H9 (cell line): ENCODE data around the gene ITGA8. TPM values are rescaled to one million over a fixed set of nuclear protein-coding genes. Genes with fewer than 3 reads are reported as not detected.
A peak's percentile ranks its signal among the peaks of the same experiment; 100 is the strongest.
"Not testable (repeated sequence)": the region's sequence is repeated elsewhere in the genome, so short reads cannot be mapped to it uniquely, and the experiment has no call there.

ENCODE experiments used
- DNase-seq: peaks from one replicate; pipeline ENCODE4 v3.0.0-alpha.2; 2017
- H2AFZ ChIP-seq: one replicate; pipeline ENCODE4 v1.6.1; 2013; ENCODE audit warnings: mild to moderate bottlenecking, low read length, control low read depth, moderate library complexity
- H2AK5ac ChIP-seq: 2 replicates; pipeline ENCODE4 v1.6.1; 2013; ENCODE audit warnings: low read length, control low read depth, mixed read lengths; ENCODE audit not compliant: insufficient read length
- H2BK120ac ChIP-seq: one replicate; pipeline ENCODE4 v1.6.1; 2013; ENCODE audit warnings: low read depth, mild to moderate bottlenecking, low read length, control low read depth, inconsistent platforms; ENCODE audit not compliant: poor library complexity, severe bottlenecking
- H2BK12ac ChIP-seq: 2 replicates; pipeline ENCODE4 v1.6.1; 2013; ENCODE audit warnings: low read length, control low read depth, mixed read lengths, low read depth; ENCODE audit not compliant: insufficient read length
- H2BK15ac ChIP-seq: 2 replicates; pipeline ENCODE4 v1.6.1; 2013; ENCODE audit warnings: low read depth, low read length, control low read depth
- H2BK20ac ChIP-seq: one replicate; pipeline ENCODE4 v1.6.1; 2013; ENCODE audit warnings: low read depth, mild to moderate bottlenecking, low read length, control low read depth, inconsistent platforms; ENCODE audit not compliant: poor library complexity, severe bottlenecking
- H2BK5ac ChIP-seq: 2 replicates; pipeline ENCODE4 v1.6.1; 2013; ENCODE audit warnings: low read length, control low read depth, mixed read lengths; ENCODE audit not compliant: insufficient read length
- H3K14ac ChIP-seq: 2 replicates; pipeline ENCODE4 v1.6.1; 2013; ENCODE audit warnings: low read length, control low read depth; ENCODE audit not compliant: insufficient read depth
- H3K18ac ChIP-seq: 2 replicates; pipeline ENCODE4 v1.6.1; 2013; ENCODE audit warnings: low read depth, mild to moderate bottlenecking, mixed read lengths, low read length, control low read depth; ENCODE audit not compliant: insufficient read length
- H3K23ac ChIP-seq: 2 replicates; pipeline ENCODE4 v1.6.1; 2013; ENCODE audit warnings: low read length, control low read depth, mixed read lengths, low read depth; ENCODE audit not compliant: insufficient read length
- H3K23me2 ChIP-seq: 2 replicates; pipeline ENCODE4 v1.6.1; 2013; ENCODE audit warnings: low read depth, mild to moderate bottlenecking, mixed read lengths, low read length, control low read depth; ENCODE audit not compliant: insufficient read length, poor library complexity, severe bottlenecking
- H3K27ac ChIP-seq: 2 replicates; pipeline ENCODE4 v1.5.1; 2013; ENCODE audit warnings: low read length, control low read depth, mixed read lengths, low read depth; ENCODE audit not compliant: insufficient read length
- H3K27me3 ChIP-seq: 2 replicates; pipeline ENCODE4 v1.6.1; 2013; ENCODE audit warnings: low read length, control low read depth, inconsistent platforms; ENCODE audit not compliant: insufficient read depth
- H3K4ac ChIP-seq: 2 replicates; pipeline ENCODE4 v1.6.1; 2013; ENCODE audit warnings: low read depth, mild to moderate bottlenecking, control low read depth, inconsistent platforms, low read length, moderate library complexity
- H3K4me1 ChIP-seq: 2 replicates; pipeline ENCODE4 v1.6.1; 2013; ENCODE audit warnings: low read length, control low read depth, inconsistent platforms; ENCODE audit not compliant: insufficient read depth
- H3K4me2 ChIP-seq: 2 replicates; pipeline ENCODE4 v1.6.1; 2013; ENCODE audit warnings: low read length, control low read depth, mixed read lengths; ENCODE audit not compliant: insufficient read length, insufficient read depth
- H3K56ac ChIP-seq: 2 replicates; pipeline ENCODE4 v1.6.1; 2013; ENCODE audit warnings: low read depth, mild to moderate bottlenecking, mixed read lengths, low read length, control low read depth; ENCODE audit not compliant: insufficient read length
- H3K79me1 ChIP-seq: 2 replicates; pipeline ENCODE4 v1.6.1; 2013; ENCODE audit warnings: low read depth, mild to moderate bottlenecking, moderate library complexity, low read length, control low read depth, inconsistent platforms; ENCODE audit not compliant: insufficient read depth, poor library complexity, severe bottlenecking
- H3K79me2 ChIP-seq: 2 replicates; pipeline ENCODE4 v1.6.1; 2013; ENCODE audit warnings: low read length, control low read depth, inconsistent platforms; ENCODE audit not compliant: insufficient read depth
- H3K9ac ChIP-seq: 2 replicates; pipeline ENCODE4 v1.6.1; 2013; ENCODE audit warnings: low read length, control low read depth, mixed read lengths; ENCODE audit not compliant: insufficient read length; ENCODE audit errors: extremely low read depth
- H3K9me3 ChIP-seq: one replicate; pipeline ENCODE4 v1.6.1; 2013; ENCODE audit warnings: low read depth, low read length, inconsistent platforms; ENCODE audit not compliant: control insufficient read depth
- H3T11ph ChIP-seq: one replicate; pipeline ENCODE4 v1.6.1; 2013; ENCODE audit warnings: mild to moderate bottlenecking, low read length, control low read depth, inconsistent platforms
- H4K20me1 ChIP-seq: one replicate; pipeline ENCODE4 v1.6.1; 2013; ENCODE audit not compliant: control insufficient read depth, insufficient read length, insufficient read depth
- H4K5ac ChIP-seq: 2 replicates; pipeline ENCODE4 v1.6.1; 2013; ENCODE audit warnings: low read depth, mild to moderate bottlenecking, mixed read lengths, low read length, control low read depth; ENCODE audit not compliant: insufficient read length
- H4K8ac ChIP-seq: replicated peaks from 2 replicates; pipeline ENCODE4 v1.6.1; 2013; ENCODE audit warnings: low read length, control low read depth, mixed read lengths, low read depth; ENCODE audit not compliant: insufficient read length
- H4K91ac ChIP-seq: 2 replicates; pipeline ENCODE4 v1.6.1; 2013; ENCODE audit warnings: low read depth, mild to moderate bottlenecking, moderate library complexity, mixed read lengths, low read length, control low read depth; ENCODE audit not compliant: insufficient read length
- H3K27ac Mint-ChIP-seq, 3 experiments: 2 replicates in 2 of 3; 3 replicates in 1 of 3; pipeline ENCODE4 v1.8.0; 2020 to 2021; ENCODE audit warnings: mixed read lengths in 3 of 3, mild to moderate bottlenecking in 1 of 3, moderate library complexity in 1 of 3
- H3K27me3 Mint-ChIP-seq: 2 replicates; pipeline ENCODE4 v1.8.0; 2021; ENCODE audit warnings: low read depth, mild to moderate bottlenecking, moderate library complexity, mixed read lengths
- H3K36me3 Mint-ChIP-seq, 3 experiments: 2 replicates in 2 of 3; 3 replicates in 1 of 3; pipeline ENCODE4 v1.8.0; 2020 to 2021; ENCODE audit warnings: low read depth in 3 of 3, mixed read lengths in 3 of 3; ENCODE audit not compliant: insufficient read depth in 1 of 3
- H3K4me1 Mint-ChIP-seq, 2 experiments: 2 replicates each; pipeline ENCODE4 v1.8.0; 2020; ENCODE audit warnings: mixed read lengths in 2 of 2
- H3K4me3 Mint-ChIP-seq, 2 experiments: 2 replicates in 1 of 2; 3 replicates in 1 of 2; pipeline ENCODE4 v1.8.0; 2020 to 2021; ENCODE audit warnings: mild to moderate bottlenecking in 2 of 2, mixed read lengths in 2 of 2, moderate library complexity in 1 of 2
- H3K9me3 Mint-ChIP-seq, 2 experiments: 2 replicates in 1 of 2; 3 replicates in 1 of 2; pipeline ENCODE4 v1.8.0; 2020; ENCODE audit warnings: mild to moderate bottlenecking in 2 of 2, mixed read lengths in 2 of 2, moderate library complexity in 1 of 2
- WGBS: extraction: QIAGEN DNeasy Blood & Tissue Kit; methylation state at CpG from one replicate; pipeline ENCODE4 v1.1.7; 2013; ENCODE audit warnings: missing lambda C conversion rate, low lambda C conversion rate, mixed read lengths; ENCODE audit not compliant: insufficient read length; ENCODE audit errors: extremely low coverage; 5-methylcytosine and 5-hydroxymethylcytosine counted together
- total RNA-seq: library from RNA; stranded (reverse); gene quantifications from 2 replicates; pipeline ENCODE4 v1.2.1, GENCODE V29; 2021
- TF ChIP-seq, protein P1 (sequence below): fragments of 200-600 bp; sonication (generic); conservative IDR thresholded peaks from 3 replicates; pipeline ENCODE4 v1.8.0; 2021; ENCODE audit warnings: antibody characterized with exemption, mild to moderate bottlenecking

ITGA8 gene
- total RNA-seq, 1 experiment from 2014 or later = not detected

DNA sequence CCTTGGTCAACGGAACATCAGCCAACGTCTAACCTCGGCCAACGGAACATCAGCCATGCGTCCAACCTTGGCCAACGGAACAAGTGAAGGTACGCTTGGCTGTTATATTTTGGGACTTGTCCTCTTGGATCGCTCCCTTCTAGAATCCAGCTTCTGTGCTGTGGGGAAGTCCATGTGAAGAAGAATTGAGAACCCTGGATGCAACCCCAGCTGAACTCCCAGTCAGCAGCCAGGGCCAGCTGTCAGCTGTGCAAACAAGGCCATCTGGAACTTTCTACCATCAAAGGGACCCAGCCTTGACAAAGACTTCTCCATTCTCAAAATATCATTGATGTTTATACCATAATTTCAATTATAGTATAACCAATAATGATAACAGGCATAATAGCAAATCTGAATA lies 43.3 kb upstream of the ITGA8 start:
- no CpG with 5 or more reads among the region's 8 CpGs for WGBS
- no peak overlapping the region for H2BK120ac ChIP-seq
- TF ChIP-seq, protein P1, sequence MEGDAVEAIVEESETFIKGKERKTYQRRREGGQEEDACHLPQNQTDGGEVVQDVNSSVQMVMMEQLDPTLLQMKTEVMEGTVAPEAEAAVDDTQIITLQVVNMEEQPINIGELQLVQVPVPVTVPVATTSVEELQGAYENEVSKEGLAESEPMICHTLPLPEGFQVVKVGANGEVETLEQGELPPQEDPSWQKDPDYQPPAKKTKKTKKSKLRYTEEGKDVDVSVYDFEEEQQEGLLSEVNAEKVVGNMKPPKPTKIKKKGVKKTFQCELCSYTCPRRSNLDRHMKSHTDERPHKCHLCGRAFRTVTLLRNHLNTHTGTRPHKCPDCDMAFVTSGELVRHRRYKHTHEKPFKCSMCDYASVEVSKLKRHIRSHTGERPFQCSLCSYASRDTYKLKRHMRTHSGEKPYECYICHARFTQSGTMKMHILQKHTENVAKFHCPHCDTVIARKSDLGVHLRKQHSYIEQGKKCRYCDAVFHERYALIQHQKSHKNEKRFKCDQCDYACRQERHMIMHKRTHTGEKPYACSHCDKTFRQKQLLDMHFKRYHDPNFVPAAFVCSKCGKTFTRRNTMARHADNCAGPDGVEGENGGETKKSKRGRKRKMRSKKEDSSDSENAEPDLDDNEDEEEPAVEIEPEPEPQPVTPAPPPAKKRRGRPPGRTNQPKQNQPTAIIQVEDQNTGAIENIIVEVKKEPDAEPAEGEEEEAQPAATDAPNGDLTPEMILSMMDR = no peak
- H3K4me2 ChIP-seq = no peak overlapping the region
- H3K9me3 ChIP-seq = no peaks in the 10 kb centered on the region
- no peak for DNase-seq
- H3K18ac ChIP-seq = no peak overlapping the region
- no peak overlapping the region for H2AK5ac ChIP-seq
- H3K4me3 Mint-ChIP-seq = no peak overlapping the region
- no peak overlapping the region for H3T11ph ChIP-seq
- peaks cover 5% of the 10 kb centered on the region for H3K27me3 Mint-ChIP-seq
- no peak overlapping the region for H3K56ac ChIP-seq
- H3K9ac ChIP-seq = no peak overlapping the region
- no peak overlapping the region for H4K5ac ChIP-seq
- H3K23ac ChIP-seq = no peak overlapping the region
- no peak overlapping the region for H3K27ac ChIP-seq
- H3K4ac ChIP-seq = no peak overlapping the region
- H3K27me3 ChIP-seq = no peaks in the 10 kb centered on the region
- H3K36me3 Mint-ChIP-seq = no peaks in the 10 kb centered on the region; a peak in 1 of 7 replicates
- H3K4me1 Mint-ChIP-seq = no peaks in the 10 kb centered on the region
- no peak overlapping the region for H4K91ac ChIP-seq
- H3K23me2 ChIP-seq = no peaks in the 10 kb centered on the region
- H3K9me3 Mint-ChIP-seq = peaks cover 0 to 2% of the 10 kb centered on the region in 2 experiments; a peak in 1 of 5 replicates
- H2BK12ac ChIP-seq = no peak overlapping the region
- no peak overlapping the region for H2BK20ac ChIP-seq
- H3K4me1 ChIP-seq = no peaks in the 10 kb centered on the region
- H4K8ac ChIP-seq = no peak overlapping the region
- H3K14ac ChIP-seq = no peak overlapping the region
- no peak overlapping the region for H2BK5ac ChIP-seq
- no peaks in the 10 kb centered on the region for H4K20me1 ChIP-seq
- no peaks in the 10 kb centered on the region for H3K79me1 ChIP-seq
- H3K27ac Mint-ChIP-seq = peak overlapping the region in 1 of 3 experiments; percentile 65; a peak in 1 of 7 replicates
- no peak overlapping the region for H2AFZ ChIP-seq
- H3K79me2 ChIP-seq = no peaks in the 10 kb centered on the region
- no peak overlapping the region for H2BK15ac ChIP-seq

DNA sequence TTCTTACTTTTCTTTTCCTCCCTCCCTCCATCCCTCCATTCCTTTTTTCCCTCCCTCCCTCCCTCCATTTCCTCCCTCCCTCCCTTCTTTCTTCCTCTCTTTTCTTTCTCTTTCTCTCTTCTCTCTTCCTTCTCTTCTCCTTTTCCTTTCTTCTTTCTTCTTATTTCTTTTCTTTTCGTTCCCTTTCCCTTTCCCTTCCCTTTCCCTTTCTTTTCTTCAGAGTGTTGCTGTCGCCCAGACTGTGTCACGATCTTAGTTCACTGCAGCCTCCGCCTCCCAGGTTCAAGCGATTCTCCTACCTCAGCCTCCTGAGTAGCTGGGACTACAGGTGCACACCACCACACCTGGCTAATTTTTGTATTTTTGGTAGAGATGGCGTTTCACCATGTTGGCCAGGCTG lies 42.5 kb upstream of the ITGA8 start:
- H2AFZ ChIP-seq, DNase-seq, H3K27me3 ChIP-seq, H3K18ac ChIP-seq, H3K79me1 ChIP-seq, H3K14ac ChIP-seq, H2BK12ac ChIP-seq, H3K4me3 Mint-ChIP-seq, H3K79me2 ChIP-seq, H3K23ac ChIP-seq, H3K27me3 Mint-ChIP-seq, H3K4ac ChIP-seq, H2BK120ac ChIP-seq, H3K4me2 ChIP-seq, H4K5ac ChIP-seq, H4K8ac ChIP-seq, H3K27ac ChIP-seq, H3K9ac ChIP-seq, H3K27ac Mint-ChIP-seq, H3K4me1 Mint-ChIP-seq, H3K4me1 ChIP-seq, H2AK5ac ChIP-seq, H3K9me3 ChIP-seq, H3K36me3 Mint-ChIP-seq, H2BK20ac ChIP-seq, H3T11ph ChIP-seq, H2BK5ac ChIP-seq, H3K23me2 ChIP-seq, H4K20me1 ChIP-seq, H3K56ac ChIP-seq, H4K91ac ChIP-seq, H3K9me3 Mint-ChIP-seq, H2BK15ac ChIP-seq: not testable (repeated sequence)
- no CpG with 5 or more reads among the region's 6 CpGs for WGBS
